SK-N-MC (cell line): Measurements from ENCODE around the gene OR6K2.

Source experiments
- DNase-seq: peaks from one replicate; pipeline ENCODE4 v3.0.0-alpha.2; 2011; ENCODE audit warnings: low read depth, low spot score
- H3K27ac ChIP-seq: fragments of 200-600 bp; sonication (generic); 2 replicates; pipeline ENCODE4 v1.5.1; 2016; ENCODE audit warnings: mixed run types
- H3K36me3 ChIP-seq: fragments of 200-600 bp; sonication (generic); 2 replicates; pipeline ENCODE4 v1.6.1; 2017; ENCODE audit warnings: antibody characterized with exemption, low read length, mixed read lengths; ENCODE audit not compliant: insufficient read depth
- H3K4me3 ChIP-seq: fragments of 200-600 bp; sonication (generic); 2 replicates; pipeline ENCODE4 v1.5.1; 2016
- H3K9ac ChIP-seq: fragments of 200-600 bp; sonication (generic); 2 replicates; pipeline ENCODE4 v1.8.0; 2017; ENCODE audit warnings: mixed run types, mixed read lengths; ENCODE audit not compliant: insufficient read length
- H3K9me3 ChIP-seq: fragments of 200-600 bp; sonication (generic); 2 replicates; pipeline ENCODE4 v1.6.1; 2017; ENCODE audit warnings: low read depth, mild to moderate bottlenecking, antibody characterized with exemption, low read length, moderate library complexity, mixed read lengths
- EZH2 ChIP-seq: fragments of 200-600 bp; sonication (generic); IDR thresholded peaks from one replicate; pipeline ENCODE4 v1.6.1; 2017; ENCODE audit warnings: antibody characterized with exemption
- FOXP2 ChIP-seq: optimal IDR thresholded peaks from 2 replicates; pipeline ENCODE3; 2011; ENCODE audit warnings: mild to moderate bottlenecking, moderate library complexity; ENCODE audit not compliant: insufficient read depth; ENCODE audit errors: extremely low read length, control extremely low read depth
- POLR2AphosphoS5 ChIP-seq: IDR thresholded peaks from 2 replicates; pipeline ENCODE4 v1.6.1; 2012; ENCODE audit warnings: mild to moderate bottlenecking, low read depth, low read length, borderline replicate concordance

The OR6K2 gene

GRCh38 chr1:158674302-158674701 lies 26.1 kb downstream of the OR6K2 start:
- TF ChIP-seq POLR2AphosphoS5 (no peak), FOXP2 (no peak), EZH2 (no peak)
- no peak for DNase-seq
- Histone ChIP-seq H3K36me3 (no peaks in the 10 kb centered on the region), H3K9ac (no peak overlapping the region), H3K9me3 (no peaks in the 10 kb centered on the region), H3K4me3 (no peak overlapping the region), H3K27ac (no peak overlapping the region)

GRCh38 chr1:158666037-158666436 lies 34.4 kb downstream of the OR6K2 start:
- Histone ChIP-seq H3K27ac (no peak overlapping the region), H3K4me3 (no peak overlapping the region), H3K9me3 (no peaks in the 10 kb centered on the region), H3K9ac (no peak overlapping the region), H3K36me3 (no peaks in the 10 kb centered on the region)
- DNase-seq: no peak
- TF ChIP-seq POLR2AphosphoS5 (no peak), EZH2 (no peak), FOXP2 (no peak)

GRCh38 chr1:158654571-158654970 lies 45.9 kb downstream of the OR6K2 start:
- no peak for DNase-seq
- Histone ChIP-seq H3K27ac (no peak overlapping the region), H3K4me3 (no peak overlapping the region), H3K36me3 (no peaks in the 10 kb centered on the region), H3K9me3 (no peaks in the 10 kb centered on the region), H3K9ac (no peak overlapping the region)
- TF ChIP-seq FOXP2: no peak
- TF ChIP-seq POLR2AphosphoS5: no peak
- no peak for TF ChIP-seq EZH2

- Histone ChIP-seq H3K4me3 (no peak overlapping the region), H3K27ac (no peak overlapping the region), H3K36me3 (no peaks in the 10 kb centered on the region), H3K9ac (no peak overlapping the region), H3K9me3 (no peaks in the 10 kb centered on the region)
- TF ChIP-seq EZH2 (no peak), FOXP2 (no peak), POLR2AphosphoS5 (no peak)
- DNase-seq: no peak
Measured at GRCh38 chr1:158654086-158654485, 46.4 kb downstream of the OR6K2 start.

GRCh38 chr1:158652721-158653334 lies 47.6 kb downstream of the OR6K2 start:
- Histone ChIP-seq H3K36me3 (no peaks in the 10 kb centered on the region), H3K9me3 (no peaks in the 10 kb centered on the region), H3K27ac (no peak overlapping the region), H3K4me3 (no peak overlapping the region), H3K9ac (no peak overlapping the region)
- no peak for DNase-seq
- TF ChIP-seq POLR2AphosphoS5 (no peak), EZH2 (no peak), FOXP2 (no peak)
